Measurements from ENCODE around the gene S1PR1.

S1PR1 gene

DNA sequence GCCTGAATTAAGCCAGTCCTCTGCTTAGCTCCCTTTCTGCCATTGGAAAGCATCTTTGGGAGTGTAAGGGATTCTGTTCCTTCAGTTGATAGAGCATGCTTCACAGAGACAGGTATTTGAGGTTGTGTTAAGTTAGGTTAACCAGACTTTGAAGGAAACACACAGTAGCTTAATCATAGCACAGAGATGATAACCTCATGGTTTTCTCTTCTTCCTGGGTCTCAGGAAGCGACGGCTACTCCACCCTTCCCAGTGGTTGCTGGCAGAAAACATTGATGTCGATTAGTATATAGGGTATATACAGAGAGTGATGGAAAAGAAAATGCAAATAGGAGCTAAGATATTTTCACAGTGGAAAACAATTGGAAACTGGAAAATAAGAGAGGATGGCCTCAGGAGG, 42.0 kb downstream of the S1PR1 start:
- DNase-seq (ENCODE audit: low read depth in 1 of 2, low spot score in 1 of 2) = no peak

- DNase-seq (ENCODE audit: low read depth in 1 of 2, low spot score in 1 of 2) = no peak
Measured at GRCh38 chr1:101280049-101280592, 43.3 kb downstream of the S1PR1 start.

GRCh38 chr1:101280942-101281654, 44.3 kb downstream of the S1PR1 start:
- DNase-seq (ENCODE audit: low read depth in 1 of 2, low spot score in 1 of 2) = no peak

GRCh38 chr1:101281751-101282150, 44.9 kb downstream of the S1PR1 start:
- no peak for DNase-seq (ENCODE audit: low read depth in 1 of 2, low spot score in 1 of 2)

GRCh38 chr1:101282314-101283038, 45.7 kb downstream of the S1PR1 start:
- DNase-seq (ENCODE audit: low read depth in 1 of 2, low spot score in 1 of 2) = no peak

GRCh38 chr1:101283443-101283842, 46.6 kb downstream of the S1PR1 start:
- DNase-seq (ENCODE audit: low read depth in 1 of 2, low spot score in 1 of 2) = no peak

DNA sequence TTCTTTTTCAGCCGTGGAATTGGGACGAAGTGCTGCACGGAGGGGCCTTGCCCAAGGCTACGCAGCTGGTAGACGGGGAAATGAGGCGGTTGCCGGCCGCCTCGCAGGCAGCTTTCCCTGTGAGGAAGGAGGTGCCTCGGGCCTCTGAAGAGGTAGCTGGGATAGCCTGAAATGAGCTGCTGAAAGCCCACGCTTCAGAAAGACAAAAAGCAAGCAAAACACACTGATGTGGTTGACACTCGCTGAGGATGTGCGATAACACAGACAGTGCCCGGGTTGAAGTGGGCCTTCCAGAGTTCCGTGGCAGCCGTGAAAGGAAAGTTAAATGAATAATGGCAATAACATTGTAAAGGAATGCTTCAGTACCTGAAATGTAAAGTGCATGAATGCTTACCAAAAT, 47.2 kb downstream of the S1PR1 start:
- peak; percentile 9 to 17 for DNase-seq (ENCODE audit: low read depth in 1 of 2, low spot score in 1 of 2)

- DNase-seq (ENCODE audit: low read depth in 1 of 2, low spot score in 1 of 2) = no peak
Measured at GRCh38 chr1:101284622-101285218, 47.9 kb downstream of the S1PR1 start.

- DNase-seq (ENCODE audit: low read depth in 1 of 2, low spot score in 1 of 2) = no peak
Measured at GRCh38 chr1:101285922-101286570, 49.2 kb downstream of the S1PR1 start.

- DNase-seq (ENCODE audit: low read depth in 1 of 2, low spot score in 1 of 2) = peak; percentile 29
Measured at GRCh38 chr1:101288491-101288944, 51.7 kb downstream of the S1PR1 start.

DNA sequence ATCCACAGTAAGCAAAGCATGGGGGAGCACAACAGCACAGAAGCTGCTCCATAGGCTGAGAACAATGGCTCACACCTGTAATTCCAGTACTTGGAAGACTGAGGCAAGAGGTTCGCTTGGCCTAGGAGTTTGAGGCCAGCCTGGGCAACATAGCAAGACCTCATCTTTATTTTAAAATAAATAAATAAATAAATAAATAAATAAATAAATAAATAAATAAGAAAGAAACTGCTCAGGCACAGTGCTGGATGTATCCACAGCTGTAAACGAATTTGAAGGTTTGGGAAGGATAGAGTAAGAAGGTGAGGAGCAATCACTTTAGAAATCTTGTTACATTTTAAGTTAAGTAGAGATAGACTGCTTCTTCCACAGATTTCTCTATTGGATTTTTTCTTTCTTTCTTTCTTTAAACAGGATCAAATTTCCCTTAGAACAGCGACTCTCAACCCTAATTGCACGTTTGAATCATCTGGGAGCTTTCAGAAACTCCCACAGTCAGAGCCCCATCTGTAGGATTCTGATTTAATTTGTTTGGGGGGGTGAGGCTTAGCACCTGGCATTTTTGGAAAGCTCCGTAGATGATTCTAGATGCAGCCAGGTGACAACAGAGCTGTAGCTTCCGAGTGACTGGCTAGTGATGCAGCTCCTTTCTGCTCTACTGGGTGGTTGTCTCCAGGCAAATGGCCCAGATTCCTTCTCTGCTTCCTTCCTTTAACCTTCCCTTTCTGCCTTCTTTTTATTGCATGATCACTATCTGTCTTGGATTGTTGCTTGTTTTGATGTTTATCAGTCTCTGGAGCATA, 53.5 kb downstream of the S1PR1 start:
- DNase-seq (ENCODE audit: low read depth in 1 of 2, low spot score in 1 of 2) = no peak

Data from activated T-helper 1 cell treated with anti-CD3 and anti-CD28 coated beads, Interleukin-2, amount 50 U/mL, for 16 hours (primary cell).